MV-4-11 (cell line): Measurements from ENCODE around the gene ADCY4.
"Not testable (repeated sequence)": the region's sequence is repeated elsewhere in the genome, so short reads cannot be mapped to it uniquely, and the experiment has no call there.

Source experiments
- DNase-seq: peaks from one replicate; lab custom pipeline; 2025; lab: John Stamatoyannopoulos, UW

The ADCY4 gene

DNA sequence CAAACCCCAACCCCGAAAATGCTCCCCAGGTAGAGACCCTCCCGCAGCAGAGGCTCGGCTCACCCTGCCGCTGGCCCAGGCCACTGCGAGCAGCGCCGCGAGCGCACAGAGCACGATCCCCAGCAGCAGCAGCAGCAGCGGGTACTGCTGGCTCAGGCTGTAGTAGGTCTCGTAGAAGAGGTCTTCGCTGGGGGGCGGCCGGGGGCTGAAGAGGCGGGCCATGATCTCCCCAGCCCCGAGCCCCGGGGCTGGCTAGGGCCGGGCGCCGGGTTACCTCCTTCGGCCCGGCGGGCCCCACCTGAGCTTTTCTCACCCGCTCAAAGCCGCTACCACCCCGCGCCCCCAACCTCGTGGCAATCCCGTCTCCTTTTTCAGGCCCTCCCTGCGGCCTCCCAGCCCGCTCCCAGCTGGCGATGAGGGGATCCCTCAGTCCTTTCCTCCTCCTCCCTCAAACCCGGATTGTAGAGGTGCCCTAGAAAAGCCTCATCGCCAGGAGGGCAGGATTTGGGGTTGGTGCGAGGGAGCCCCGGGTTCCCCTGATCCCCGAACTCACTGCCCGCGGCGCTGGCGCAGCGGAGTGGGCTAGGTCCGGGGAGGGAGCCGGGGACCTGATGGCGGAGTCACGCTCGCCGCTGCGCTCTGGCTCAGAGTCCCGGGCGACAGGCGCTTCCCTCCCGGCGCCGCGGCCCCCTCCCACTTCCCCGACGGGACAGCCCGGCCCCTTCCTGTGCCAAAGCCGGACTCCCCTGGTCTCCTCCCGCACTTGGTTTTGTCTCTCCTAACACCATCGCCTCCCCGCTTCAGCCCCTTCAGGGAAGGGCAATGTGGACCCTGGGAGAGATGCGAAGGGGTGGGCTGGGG is at the start of gene ADCY4:
TSS of gene ADCY4 (minus strand) at position 641 of the 861 bp plus-strand sequence. CDS start at position 222, 419 bp downstream.
- DNase-seq = no peak

DNA sequence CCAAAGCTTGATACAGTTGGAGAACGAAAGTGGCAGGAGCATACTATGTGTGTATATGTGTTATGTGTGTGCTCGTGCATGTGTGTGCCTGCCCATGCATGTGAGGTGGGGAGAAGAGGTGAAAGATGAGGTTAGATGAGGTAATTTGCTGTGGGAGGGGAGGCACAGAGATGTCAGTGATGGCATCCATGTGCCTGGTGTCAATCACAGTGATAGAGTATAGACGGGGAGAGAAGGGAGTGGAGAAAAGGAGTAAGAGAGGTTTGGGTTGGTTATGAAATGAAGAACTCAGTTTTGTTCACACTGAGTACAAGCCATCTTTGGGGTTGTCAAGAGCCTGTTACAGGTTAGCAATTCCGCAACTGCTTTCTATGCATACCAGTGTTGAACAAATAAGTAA is 49.3 kb upstream of the ADCY4 start:
- no peak for DNase-seq

GRCh38 chr14:24382064-24382371 is 47.1 kb upstream of the ADCY4 start:
- DNase-seq = no peak

GRCh38 chr14:24381363-24382063 is 46.6 kb upstream of the ADCY4 start:
- DNase-seq = no peak

DNA sequence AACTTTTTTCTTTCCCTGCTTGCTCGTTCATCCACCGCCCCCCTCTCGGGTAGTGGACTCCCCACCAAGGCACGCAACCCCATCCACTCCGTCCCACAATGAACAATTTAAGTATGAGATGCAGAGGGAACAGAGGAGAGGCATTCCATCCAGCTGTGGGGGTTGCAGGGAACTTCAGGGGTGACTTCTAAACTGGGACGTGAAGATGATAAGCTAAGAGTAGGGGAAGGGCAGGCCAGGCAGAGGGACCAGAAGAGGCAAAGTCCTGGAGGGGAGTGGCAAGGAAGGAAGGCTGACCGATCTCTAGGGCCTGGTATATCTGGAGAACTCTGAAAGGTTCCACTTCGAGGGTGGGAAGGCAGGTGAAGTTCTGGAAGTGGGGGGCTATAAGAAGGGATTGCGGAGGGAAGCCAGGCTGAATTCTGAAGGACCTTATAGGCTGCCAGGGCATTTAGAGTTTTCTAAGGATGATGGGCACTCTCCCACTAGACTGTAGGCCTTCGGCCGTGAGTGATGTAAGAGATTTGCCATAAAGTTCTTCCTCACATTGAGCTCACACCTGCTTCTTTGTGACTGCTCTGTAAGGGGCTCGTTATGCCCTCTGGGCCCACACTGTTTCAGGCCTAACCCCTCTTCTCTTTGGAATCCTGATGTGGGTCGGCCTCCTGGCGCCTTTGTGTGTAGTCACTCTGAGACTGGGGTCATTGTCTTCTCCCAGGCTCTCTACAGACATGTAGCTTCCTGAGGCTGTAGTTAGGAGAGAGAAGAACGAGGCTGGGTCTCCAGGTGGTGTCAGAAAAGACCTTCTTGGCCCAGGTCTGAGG is 45.2 kb upstream of the ADCY4 start:
- DNase-seq = no peak

DNA sequence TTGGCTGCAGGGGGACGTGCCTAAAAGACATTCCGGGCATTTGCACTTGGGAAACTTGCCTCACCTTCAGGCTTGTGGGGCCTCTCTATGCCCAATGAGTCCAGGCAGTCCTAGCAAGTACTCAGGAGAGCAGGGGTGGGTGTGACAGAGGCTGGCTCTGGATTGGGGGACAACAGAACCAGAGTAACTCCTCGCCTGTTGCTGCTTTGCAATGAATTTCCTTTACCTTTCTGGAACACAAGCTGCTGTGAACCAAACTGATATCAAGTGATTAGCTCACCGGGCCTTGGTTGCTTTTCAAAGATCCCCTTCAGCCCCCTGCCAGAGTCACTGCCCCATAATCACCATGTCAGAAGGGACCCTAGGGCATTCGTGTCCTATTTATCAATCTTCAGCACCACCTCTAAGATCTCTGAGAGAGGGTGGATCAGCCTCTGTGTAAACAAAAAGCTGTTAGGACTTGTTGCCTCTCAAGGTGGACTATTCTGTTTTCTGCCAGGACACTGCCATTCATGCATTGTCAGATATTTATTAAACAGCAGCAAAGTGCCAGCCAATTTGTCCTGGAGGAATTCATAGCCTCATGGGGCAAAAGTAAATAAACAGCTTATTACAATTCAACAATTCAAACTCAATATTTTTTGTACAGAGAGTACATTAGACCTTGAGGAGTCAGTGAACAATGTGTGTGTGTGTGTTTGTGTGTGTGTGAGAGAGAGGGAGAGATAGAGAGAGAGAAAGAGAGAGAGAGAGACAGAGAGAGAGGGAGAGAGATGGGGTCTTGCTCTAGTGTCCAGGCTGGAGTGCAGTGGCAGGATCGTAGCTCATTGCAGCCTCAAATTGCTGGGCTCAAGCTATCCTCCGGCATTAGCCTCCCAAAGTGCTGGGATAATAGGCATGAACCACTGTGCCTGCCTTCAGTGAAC is 44.4 kb upstream of the ADCY4 start:
- DNase-seq = no peak

- DNase-seq = no peak
Observed at GRCh38 chr14:24378327-24378726, 43.5 kb upstream of the ADCY4 start.

- DNase-seq = no peak
Observed at GRCh38 chr14:24377657-24378056, 42.8 kb upstream of the ADCY4 start.

- DNase-seq = no peak
Observed at GRCh38 chr14:24377126-24377525, 42.3 kb upstream of the ADCY4 start.

DNA sequence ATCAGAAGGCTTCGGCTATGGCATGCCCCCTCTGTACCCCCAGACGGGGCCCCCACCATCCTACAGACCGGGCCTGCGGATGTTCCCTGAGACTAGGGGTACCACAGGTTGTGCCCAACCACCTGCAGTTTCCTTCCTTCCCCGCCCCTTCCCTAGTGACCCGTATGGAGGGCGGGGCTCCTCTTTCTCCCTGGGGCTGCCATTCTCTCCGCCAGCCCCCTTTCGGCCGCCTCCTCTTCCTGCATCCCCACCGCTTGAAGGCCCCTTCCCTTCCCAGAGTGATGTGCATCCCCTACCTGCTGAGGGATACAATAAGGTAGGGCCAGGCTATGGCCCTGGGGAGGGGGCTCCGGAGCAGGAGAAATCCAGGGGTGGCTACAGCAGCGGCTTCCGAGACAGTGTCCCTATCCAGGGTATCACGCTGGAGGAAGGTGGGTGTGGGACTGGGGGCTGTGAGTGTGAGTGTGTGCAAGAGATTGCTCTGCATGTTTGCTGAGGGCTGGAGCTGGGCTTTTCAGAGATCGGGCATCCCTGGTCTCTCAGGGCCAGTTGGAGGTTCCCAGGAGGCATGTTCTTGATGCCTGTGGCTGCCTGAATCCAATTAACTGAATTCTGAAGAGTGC is 41.7 kb upstream of the ADCY4 start:
- no peak for DNase-seq

DNA sequence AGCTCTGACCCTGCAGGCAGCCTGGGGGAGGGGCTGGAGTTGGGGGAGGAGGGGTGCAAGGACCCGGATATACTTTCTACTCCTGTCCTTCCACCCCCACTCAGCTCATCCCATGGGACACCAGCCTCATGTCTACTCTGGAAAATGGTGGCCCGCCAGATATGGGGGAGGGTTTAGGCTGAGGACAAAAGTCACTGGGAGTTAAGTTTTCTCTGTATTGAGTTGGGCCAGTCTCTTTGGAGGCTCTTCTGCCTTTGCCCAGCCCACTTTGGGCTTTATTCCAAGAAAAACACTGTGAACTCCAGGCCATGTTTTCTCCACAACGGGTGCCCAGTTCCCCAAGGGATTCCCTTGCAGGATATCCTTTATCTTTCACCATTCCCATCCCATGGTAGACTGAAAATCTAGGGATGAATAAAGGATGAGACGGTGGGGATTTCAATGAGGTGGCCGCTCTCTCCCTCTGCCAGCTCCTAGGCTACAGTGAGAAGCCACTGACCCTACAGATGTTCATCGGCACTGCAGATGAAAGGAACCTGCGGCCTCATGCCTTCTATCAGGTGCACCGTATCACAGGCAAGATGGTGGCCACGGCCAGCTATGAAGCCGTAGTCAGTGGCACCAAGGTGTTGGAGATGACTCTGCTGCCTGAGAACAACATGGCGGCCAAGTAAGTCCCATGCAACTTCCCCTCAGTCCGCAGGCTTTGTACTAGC is 38.0 kb upstream of the ADCY4 start:
- DNase-seq = no peak

- DNase-seq = not testable (repeated sequence)
Observed at GRCh38 chr14:24371605-24372004, 36.7 kb upstream of the ADCY4 start.

DNA sequence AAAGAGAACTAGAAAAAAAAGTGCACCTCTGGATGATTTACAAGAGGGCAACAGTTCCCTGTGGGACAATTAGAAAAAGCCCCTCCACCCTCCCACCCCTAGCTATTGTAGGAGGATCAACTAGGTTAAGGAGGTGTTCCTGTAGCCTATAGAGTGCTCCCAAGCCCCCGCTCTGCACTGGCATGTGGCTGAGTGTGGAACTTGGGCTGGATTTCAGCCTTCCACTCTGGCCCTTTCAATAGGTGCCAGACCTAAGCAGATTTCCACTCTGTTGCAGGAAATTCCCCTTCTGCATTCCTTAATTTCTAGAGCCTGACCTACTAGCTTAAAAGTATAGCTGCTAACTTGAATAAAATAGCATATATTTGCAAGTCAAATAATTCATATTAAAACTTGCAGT is 35.9 kb upstream of the ADCY4 start:
- no peak for DNase-seq

DNA sequence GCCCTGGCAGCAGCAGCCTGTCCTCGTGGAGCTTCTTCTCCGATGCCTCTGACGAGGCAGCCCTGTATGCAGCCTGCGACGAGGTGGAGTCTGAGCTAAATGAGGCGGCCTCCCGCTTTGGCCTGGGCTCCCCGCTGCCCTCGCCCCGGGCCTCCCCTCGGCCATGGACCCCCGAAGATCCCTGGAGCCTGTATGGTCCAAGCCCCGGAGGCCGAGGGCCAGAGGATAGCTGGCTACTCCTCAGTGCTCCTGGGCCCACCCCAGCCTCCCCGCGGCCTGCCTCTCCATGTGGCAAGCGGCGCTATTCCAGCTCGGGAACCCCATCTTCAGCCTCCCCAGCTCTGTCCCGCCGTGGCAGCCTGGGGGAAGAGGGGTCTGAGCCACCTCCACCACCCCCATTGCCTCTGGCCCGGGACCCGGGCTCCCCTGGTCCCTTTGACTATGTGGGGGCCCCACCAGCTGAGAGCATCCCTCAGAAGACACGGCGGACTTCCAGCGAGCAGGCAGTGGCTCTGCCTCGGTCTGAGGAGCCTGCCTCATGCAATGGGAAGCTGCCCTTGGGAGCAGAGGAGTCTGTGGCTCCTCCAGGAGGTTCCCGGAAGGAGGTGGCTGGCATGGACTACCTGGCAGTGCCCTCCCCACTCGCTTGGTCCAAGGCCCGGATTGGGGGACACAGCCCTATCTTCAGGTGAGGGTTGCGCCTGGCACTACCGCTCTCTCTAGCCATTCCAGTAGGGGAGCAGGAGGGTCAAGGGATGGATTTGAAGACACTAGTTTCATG is 35.2 kb upstream of the ADCY4 start:
- DNase-seq = no peak

GRCh38 chr14:24369463-24369862 is 34.6 kb upstream of the ADCY4 start:
- DNase-seq = no peak

- DNase-seq = no peak
Observed at GRCh38 chr14:24368562-24369252, 33.8 kb upstream of the ADCY4 start.

DNA sequence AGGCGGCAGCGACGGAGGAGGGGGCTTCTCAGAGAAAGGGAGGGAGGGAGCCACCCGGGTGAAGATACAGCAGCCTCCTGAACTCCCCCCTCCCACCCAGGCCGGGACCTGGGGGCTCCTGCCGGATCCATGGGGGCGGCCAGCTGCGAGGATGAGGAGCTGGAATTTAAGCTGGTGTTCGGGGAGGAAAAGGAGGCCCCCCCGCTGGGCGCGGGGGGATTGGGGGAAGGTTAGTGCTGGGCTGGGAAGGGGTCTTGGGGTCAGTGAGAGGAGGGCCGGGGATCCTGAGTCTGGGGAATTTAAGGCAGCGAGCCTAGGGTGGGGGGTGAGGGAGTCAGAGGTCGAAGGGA is 33.3 kb upstream of the ADCY4 start:
- no peak for DNase-seq

DNA sequence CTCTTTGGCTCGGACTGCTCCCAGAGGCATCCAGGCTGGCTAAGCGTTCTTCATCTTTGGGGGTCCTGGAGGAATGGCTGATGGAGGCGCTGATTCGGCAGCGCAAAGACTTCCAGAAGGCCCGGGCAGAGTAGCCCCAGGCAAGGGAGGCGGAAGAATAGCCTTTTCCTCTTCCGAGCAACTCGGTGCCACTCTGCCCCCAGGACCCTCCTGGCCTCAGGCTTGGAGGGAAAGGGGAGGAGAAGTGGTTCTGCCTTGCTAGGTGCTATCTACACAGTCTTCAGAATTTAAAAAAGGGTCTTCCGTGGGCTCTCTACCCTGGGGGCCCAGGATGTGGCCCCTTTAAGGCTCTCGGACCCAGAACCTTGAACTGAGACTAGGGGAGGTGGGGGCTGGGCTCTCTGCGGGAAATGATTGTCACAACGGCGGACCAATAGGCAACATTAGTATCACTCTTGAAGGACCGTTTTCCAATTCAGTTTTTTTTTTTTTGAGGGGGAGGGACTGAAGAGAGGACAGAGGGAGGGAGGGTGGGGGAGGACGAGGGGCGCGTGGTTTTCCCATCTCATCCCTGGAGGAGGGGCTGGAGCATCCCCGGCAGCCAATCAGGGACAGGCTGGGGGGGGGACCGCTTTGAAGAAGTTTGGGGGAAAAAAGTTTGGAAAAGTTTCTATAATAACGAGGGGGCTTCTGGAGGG is 32.8 kb upstream of the ADCY4 start, which contains the start of gene NFATC4:
TSS of gene NFATC4 (plus strand) at position 671 of the 698 bp plus-strand sequence. CDS start 157 bp downstream, outside the sequence.
- DNase-seq = no peak
